Activated CD4-positive, CD25-positive, alpha-beta regulatory T cell treated with anti-CD3 and anti-CD28 coated beads, Interleukin-2, amount 50 U/mL, for 72 hours (primary cell): ENCODE measurements around the gene NIPSNAP2.
A peak's percentile ranks its signal among the peaks of the same experiment; 100 is the strongest.
"Not testable (repeated sequence)": the region's sequence is repeated elsewhere in the genome, so short reads cannot be mapped to it uniquely, and the experiment has no call there.

Experiments
- DNase-seq: peaks from one replicate; pipeline ENCODE4 v3.0.0; 2021

NIPSNAP2 gene

GRCh38 chr7:55964261-55965099 is at the start of gene NIPSNAP2:
NIPSNAP2 (plus strand) TSS chr7:55964585; CDS start chr7:55964610, 25 bp downstream.
- peak; percentile 80 for DNase-seq

DNA sequence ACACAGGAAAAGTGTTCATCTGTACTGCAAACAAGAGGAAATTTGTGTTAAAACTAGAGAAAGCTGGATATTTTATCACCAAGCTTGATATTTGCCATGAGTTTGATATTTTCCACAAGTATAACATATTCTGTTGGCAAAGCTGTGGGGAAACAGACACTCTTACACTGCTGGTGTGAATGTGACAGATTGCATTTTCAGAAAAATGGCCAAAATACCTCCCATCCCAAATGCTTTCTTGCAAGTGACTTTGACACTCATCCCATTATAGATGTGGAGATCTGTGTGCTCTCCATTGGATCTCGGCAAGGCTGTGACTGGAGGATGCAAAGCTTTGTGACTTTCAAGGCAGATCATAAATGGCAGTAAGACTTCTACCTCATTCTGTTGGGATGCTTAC is 46.6 kb upstream of the NIPSNAP2 start:
- DNase-seq: no peak

DNA sequence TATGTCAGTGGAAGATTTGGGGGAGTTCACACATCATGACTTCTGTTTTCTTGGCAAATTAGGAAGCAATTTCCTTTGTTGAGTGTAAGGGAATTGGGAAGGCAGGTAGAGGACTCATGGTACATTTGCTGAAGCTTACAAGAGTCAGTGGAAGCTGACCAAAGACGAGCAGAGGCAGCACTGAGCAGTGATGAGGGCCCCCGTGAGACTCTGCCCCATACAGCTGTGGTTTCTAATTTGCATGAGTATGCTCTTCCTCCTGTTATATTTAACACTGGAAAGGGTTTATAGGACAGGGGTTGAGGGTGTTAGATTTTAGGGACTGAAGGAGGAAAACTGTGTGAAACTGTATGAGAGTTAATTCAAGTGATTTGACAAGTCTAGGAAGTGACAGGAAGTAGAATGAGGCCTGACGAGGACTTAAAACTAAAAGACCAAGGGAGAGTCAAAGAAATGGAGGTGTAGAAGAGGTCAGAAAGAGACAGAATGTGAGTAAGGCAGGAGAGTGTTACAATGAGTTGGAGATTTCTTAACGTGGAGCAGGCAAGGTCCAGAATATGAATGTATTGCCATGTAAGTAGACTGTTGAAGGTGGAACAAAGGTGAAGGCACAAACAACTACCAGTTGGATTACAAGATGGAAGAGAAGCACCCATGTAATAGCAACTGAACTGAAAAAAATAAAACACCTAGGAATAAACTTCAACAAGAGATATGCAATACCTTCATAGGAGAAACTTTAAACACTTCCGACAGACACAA is 36.2 kb upstream of the NIPSNAP2 start:
- no peak for DNase-seq

- no peak for DNase-seq
Observed at GRCh38 chr7:55931421-55932151, 32.8 kb upstream of the NIPSNAP2 start.

GRCh38 chr7:55939514-55940123 is 24.8 kb upstream of the NIPSNAP2 start:
- DNase-seq: no peak

DNA sequence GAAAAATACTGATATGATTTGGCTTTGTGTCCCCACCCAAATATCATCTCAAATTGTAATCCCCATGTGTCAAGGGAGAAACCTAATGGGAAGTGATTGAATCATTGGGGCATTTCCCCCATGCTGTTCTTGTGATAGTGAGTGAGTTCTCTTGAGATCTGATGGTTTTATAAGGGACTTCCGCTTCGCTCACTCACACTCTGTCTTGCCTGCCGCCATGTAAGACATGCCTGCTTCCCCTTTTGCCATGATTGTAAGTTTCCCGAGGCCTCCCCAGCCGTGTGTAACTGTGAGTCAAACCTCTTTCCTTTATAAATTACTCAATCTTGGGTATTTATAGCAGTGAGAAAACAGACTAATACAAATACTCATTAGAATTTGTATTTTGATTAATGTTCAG is 17.8 kb upstream of the NIPSNAP2 start:
- DNase-seq: no peak

GRCh38 chr7:55951637-55952351 is 12.6 kb upstream of the NIPSNAP2 start, which contains the start of gene MRPS17:
MRPS17 (plus strand) TSS chr7:55951877; CDS start chr7:55953196, 1,319 bp downstream.
- DNase-seq: peak; percentile 90

DNA sequence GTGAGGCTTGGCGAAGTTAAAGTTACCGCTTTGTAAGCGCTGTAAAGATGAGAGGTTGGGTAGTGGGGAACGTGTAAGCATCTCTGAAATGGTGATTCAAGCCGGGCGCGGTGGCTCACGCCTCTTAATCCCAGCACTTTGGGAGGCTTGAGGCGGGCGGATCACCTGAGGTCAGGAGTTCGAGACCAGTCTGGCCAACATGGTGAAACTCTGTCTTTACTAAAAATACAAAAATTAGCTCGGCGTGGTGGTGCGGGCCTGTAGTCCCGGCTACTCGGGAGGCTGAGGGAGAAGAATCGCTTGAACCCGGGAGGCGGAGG is 12.1 kb upstream of the NIPSNAP2 start:
- DNase-seq: not testable (repeated sequence)

DNA sequence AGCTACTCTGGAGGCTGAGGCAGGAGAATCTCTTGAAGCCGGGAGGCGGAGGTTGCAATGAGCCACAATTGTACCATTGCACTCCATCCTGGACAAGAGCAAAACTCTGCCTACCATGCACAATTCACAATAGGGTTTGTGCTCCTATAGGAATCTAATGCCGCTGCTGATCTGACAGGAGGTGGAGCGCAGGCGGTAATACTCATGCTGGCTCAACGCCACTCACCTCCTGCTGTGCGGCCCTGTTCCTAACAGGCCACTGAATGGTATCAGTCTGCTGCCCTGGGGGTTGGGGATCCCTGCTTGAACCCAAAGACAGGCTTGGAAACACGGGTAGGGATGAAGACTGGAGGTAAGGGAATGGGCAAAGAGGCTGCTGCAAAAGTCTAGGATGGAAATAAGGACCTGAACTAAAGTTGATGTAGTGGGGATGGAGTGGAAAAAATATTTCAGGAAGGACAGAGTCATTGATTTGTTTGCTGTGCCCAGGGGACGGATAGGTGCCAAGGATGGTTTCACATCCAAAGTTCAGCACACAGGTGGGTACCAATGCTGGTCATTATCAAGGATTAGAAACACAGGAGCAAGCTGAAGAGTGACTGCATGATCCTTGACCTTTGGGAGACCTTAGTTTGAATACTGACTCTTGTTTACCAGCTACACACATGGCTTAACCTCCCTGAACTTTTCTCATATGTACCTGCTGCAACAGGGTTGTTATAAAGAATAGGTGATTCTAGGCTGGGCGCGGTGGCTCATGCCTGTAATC is 10.5 kb upstream of the NIPSNAP2 start:
- DNase-seq: no peak

- no peak for DNase-seq
Observed at GRCh38 chr7:55957190-55957589, 7.2 kb upstream of the NIPSNAP2 start.

DNA sequence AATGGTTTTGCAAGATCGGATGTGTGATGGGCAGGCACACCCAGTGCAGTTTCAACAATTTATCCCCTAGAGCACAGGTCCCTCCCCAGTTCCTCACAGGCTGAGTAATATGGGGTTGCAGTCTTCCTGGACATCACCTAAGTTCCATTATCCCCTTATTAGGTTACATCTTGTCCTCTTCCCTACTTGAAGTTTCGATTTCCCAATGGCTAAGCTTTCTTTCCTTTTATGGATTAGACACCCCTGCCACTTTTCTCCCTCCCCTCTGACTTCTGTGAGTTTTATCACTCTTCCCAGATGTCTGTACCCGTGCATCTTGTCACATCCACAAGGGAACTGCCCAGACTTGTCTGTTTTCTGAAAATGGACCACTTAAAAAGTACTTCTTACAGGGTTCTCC is 2.4 kb upstream of the NIPSNAP2 start:
- no peak for DNase-seq

GRCh38 chr7:55963584-55964168 is 709 bp upstream of the NIPSNAP2 start:
- no peak for DNase-seq

DNA sequence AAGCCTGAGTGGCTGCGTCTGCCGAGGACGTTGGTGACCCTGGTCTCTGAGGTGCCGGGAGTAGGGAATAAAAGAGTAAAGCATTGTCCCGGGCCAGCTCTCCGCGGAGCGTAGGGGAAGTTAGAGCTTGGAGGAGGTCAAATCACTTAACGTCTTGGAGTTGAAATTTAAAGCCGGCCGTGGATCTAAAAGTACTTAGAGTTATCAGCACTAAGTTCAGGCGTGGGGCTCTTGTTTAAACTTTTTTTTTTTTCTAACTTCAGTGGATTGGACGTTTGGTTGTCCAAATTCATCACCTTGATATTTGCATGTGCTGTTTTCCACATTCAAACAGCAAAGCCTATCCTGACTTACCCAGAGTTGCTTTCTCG is 700 bp downstream of the NIPSNAP2 start:
- DNase-seq: no peak

GRCh38 chr7:55965805-55966421 is 1.5 kb downstream of the NIPSNAP2 start:
- no peak for DNase-seq

DNA sequence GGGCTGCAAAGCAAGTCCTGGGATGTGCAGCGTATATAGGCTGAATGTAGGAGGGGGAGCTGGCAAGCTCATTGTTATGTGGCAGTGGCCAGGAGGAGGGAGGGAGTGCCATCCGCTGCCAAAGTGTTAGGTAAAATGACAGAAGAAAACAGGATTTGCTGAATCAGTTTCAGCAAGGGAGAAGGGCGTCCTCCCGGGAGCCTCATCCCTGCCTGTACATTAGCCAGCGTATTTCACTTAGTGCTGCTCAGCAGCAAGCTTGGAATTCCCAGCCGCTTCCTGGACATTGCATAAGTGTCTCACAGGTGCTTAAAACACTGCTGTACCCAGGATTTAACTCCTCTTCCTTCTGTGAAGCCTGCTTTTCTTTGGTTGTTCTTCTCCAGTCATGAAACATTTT is 2.5 kb downstream of the NIPSNAP2 start:
- no peak for DNase-seq

DNA sequence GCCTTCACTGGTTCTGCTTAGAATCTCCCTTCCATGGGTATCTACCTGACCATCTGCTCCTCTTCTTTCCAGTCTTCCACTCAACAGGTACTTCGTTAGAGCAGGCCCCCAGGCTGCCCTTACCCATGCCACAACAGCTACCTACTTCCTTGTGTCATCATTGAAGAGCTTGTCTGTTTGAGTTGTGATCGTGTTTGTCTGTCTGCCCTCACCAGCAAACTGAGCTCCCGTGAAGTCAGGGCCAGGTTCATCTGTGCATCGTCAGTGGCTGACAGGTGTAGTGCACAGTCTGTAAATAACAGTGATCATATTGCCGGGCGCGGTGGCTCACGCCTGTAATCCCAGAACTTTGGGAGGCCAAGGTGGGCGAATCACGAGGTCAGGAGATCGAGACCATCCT is 5.0 kb downstream of the NIPSNAP2 start:
- DNase-seq: no peak

DNA sequence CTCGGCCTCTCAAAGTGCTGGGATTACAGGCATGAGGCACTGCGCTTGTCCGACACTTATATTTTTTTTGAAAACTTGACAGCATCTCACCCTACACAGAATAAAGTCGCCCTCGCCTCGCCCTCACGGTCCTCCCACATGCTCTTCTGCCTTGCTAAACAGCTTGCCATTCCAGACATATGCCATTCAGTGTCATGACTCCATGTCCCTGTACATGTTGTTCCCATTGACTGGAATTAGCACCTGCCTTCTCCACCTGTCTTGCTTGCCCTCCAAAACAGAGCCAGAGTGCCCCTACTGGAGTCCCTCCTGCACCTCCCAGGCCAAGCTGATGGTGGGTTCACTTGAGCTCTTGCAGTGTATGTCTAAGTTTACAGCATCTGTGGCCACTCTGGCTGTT is 6.2 kb downstream of the NIPSNAP2 start:
- DNase-seq: no peak

DNA sequence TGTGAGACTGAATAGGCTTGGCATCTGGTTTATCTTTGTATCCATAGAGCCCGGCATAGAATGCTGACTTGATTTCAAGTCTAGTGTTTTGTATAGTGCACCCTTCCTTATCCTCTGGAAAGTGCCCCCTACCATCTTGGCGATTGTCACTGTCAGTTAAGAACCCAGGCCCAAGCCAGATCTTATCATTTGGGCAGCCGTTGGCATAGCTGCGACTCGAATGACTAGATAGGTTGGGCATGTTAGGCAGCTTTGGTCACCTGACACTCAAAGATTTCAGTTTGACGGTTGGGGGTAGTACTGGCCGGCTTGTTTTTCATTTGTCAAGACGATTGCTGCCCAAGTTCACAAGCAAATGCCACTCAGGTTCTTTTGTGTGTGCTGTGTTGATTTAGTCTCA is 6.6 kb downstream of the NIPSNAP2 start:
- DNase-seq: no peak

DNA sequence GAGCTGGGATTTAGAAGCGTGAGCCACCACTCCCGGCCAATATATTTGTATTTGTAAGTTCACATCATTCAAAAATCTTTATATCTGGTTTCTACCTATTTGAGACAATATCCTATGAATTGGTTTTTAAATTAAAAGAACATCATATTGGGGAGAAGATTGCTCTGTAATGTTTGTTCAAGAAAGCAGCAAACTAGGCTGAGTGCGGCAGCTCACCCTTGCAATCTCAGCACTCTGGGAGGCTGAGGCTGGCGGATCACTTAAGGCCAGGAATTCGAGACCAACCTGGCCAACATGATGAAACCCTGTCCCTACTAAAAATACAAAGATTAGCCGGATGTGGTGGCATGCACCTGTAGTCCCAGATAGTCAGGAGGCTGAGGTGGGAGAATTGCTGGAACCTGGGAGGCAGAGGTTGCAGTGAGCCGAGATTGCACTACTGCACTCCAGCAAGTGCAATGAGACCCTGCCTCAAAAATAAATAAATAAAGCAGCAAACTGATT is 9.4 kb downstream of the NIPSNAP2 start:
- DNase-seq: no peak

- DNase-seq: no peak
Observed at GRCh38 chr7:55975988-55976633, 11.7 kb downstream of the NIPSNAP2 start.
